Smooth muscle cell (in vitro differentiated cells): Measurements from ENCODE around the gene CCDC70. TPM values are rescaled to one million over a fixed set of nuclear protein-coding genes. Genes with fewer than 3 reads are reported as not detected.
A peak's percentile ranks its signal among the peaks of the same experiment; 100 is the strongest.

Experiments
- DNase-seq: peaks from one replicate; lab custom pipeline; 2025; ENCODE audit not compliant: unreplicated experiment; lab: John Stamatoyannopoulos, UW
- H2AFZ ChIP-seq: fragments of 200-600 bp; sonication (generic); 2 replicates; pipeline ENCODE4 v1.6.0; 2016; ENCODE audit warnings: antibody characterized with exemption, low read depth, mild to moderate bottlenecking
- H3F3A ChIP-seq: fragments of 200-600 bp; sonication (generic); 2 replicates; pipeline ENCODE4 v1.6.0; 2017; ENCODE audit warnings: antibody characterized with exemption, low read depth
- H3K27ac ChIP-seq: fragments of 200-600 bp; sonication (generic); 2 replicates; pipeline ENCODE4 v1.5.1; 2016; ENCODE audit warnings: low read depth, mild to moderate bottlenecking
- H3K27me3 ChIP-seq: fragments of 200-600 bp; sonication (generic); 2 replicates; pipeline ENCODE4 v1.6.1; 2016; ENCODE audit warnings: low read depth, mild to moderate bottlenecking
- H3K36me3 ChIP-seq: fragments of 200-600 bp; sonication (generic); 2 replicates; pipeline ENCODE4 v1.5.1; 2016; ENCODE audit warnings: low read depth
- H3K4me1 ChIP-seq: fragments of 200-600 bp; sonication (generic); 2 replicates; pipeline ENCODE4 v1.5.1; 2016; ENCODE audit warnings: low read depth
- H3K4me2 ChIP-seq: fragments of 200-600 bp; sonication (generic); 2 replicates; pipeline ENCODE4 v1.6.0; 2016; ENCODE audit warnings: mild to moderate bottlenecking
- H3K4me3 ChIP-seq: fragments of 200-600 bp; sonication (generic); 2 replicates; pipeline ENCODE4 v1.5.1; 2016; ENCODE audit warnings: mild to moderate bottlenecking
- H3K79me2 ChIP-seq: fragments of 200-600 bp; sonication (generic); 2 replicates; pipeline ENCODE4 v1.6.0; 2016; ENCODE audit warnings: low read depth, mild to moderate bottlenecking
- H3K9ac ChIP-seq: fragments of 200-600 bp; sonication (generic); 2 replicates; pipeline ENCODE4 v1.6.0; 2016; ENCODE audit warnings: low read depth
- H3K9me3 ChIP-seq: fragments of 200-600 bp; sonication (generic); replicated peaks from 2 replicates; pipeline ENCODE4 v1.5.1; 2016; ENCODE audit warnings: low read depth
- H4K20me1 ChIP-seq: fragments of 200-600 bp; sonication (generic); 2 replicates; pipeline ENCODE4 v1.6.0; 2016; ENCODE audit warnings: low read depth
- CTCF ChIP-seq: fragments of 200-600 bp; sonication (generic); IDR thresholded peaks from 2 replicates; pipeline ENCODE4 v1.5.1; 2017; ENCODE audit warnings: borderline replicate concordance, mild to moderate bottlenecking, antibody characterized with exemption; ENCODE audit not compliant: insufficient read depth, poor library complexity, severe bottlenecking
- WGBS: methylation state at CpG from one replicate; pipeline ENCODE4 v1.1.7; 2016; ENCODE audit warnings: low lambda C conversion rate; 5-methylcytosine and 5-hydroxymethylcytosine counted together
- polyA plus RNA-seq: library from polyadenylated mRNA; unstranded; fragments of >200 nt; fragmentation: Nextera tagmentation; extraction: Ambion mirVana; gene quantifications from 2 replicates; pipeline ENCODE4 v1.2.1, GENCODE V29; 2016
- total RNA-seq: library from RNA; depleted of rRNA; stranded (reverse); fragments of >200 nt; gene quantifications from 2 replicates; pipeline ENCODE4 v1.2.3, GENCODE V29; 2014

The CCDC70 gene
- total and polyA plus RNA-seq, 2 experiments from 2014 or later: not detected

GRCh38 chr13:51849145-51850101 lies 12.3 kb upstream of the CCDC70 start:
- Histone ChIP-seq H3K4me1 (no peaks in the 10 kb centered on the region), H3K4me3 (no peak overlapping the region), H3K79me2 (no peaks in the 10 kb centered on the region), H2AFZ (no peak overlapping the region), H3K9me3 (no peaks in the 10 kb centered on the region), H3K9ac (peak overlapping the region; percentile 15), H3K4me2 (peak overlapping the region; percentile 30), H3F3A (no peaks in the 10 kb centered on the region), H4K20me1 (no peaks in the 10 kb centered on the region), H3K36me3 (no peaks in the 10 kb centered on the region), H3K27me3 (no peaks in the 10 kb centered on the region), H3K27ac (peak overlapping the region; percentile 78)
- TF ChIP-seq CTCF: peak; percentile 46
- 56% methylated on average over 21 of the region's 21 CpGs for WGBS
- no peak for DNase-seq

GRCh38 chr13:51856027-51856736 lies 5.6 kb upstream of the CCDC70 start:
- TF ChIP-seq CTCF: no peak
- Histone ChIP-seq H3K79me2 (no peaks in the 10 kb centered on the region), H3K36me3 (no peaks in the 10 kb centered on the region), H3K27me3 (no peaks in the 10 kb centered on the region), H3K9ac (no peak overlapping the region), H3F3A (no peaks in the 10 kb centered on the region), H2AFZ (no peak overlapping the region), H3K27ac (no peak overlapping the region), H3K4me3 (no peak overlapping the region), H4K20me1 (no peaks in the 10 kb centered on the region), H3K4me2 (no peak overlapping the region), H3K4me1 (no peaks in the 10 kb centered on the region), H3K9me3 (no peaks in the 10 kb centered on the region)
- WGBS: 100% methylated on average over 1 of the region's 1 CpG
- no peak for DNase-seq

- no peak for DNase-seq
- Histone ChIP-seq H3K79me2 (no peaks in the 10 kb centered on the region), H3K4me3 (no peak overlapping the region), H3F3A (no peaks in the 10 kb centered on the region), H3K4me1 (no peaks in the 10 kb centered on the region), H4K20me1 (no peaks in the 10 kb centered on the region), H3K36me3 (no peaks in the 10 kb centered on the region), H3K27ac (no peak overlapping the region), H3K4me2 (no peak overlapping the region), H3K9ac (no peak overlapping the region), H2AFZ (no peak overlapping the region), H3K27me3 (no peaks in the 10 kb centered on the region), H3K9me3 (no peaks in the 10 kb centered on the region)
- no peak for TF ChIP-seq CTCF
- WGBS: 100% methylated on average over 1 of the region's 1 CpG
Measured at GRCh38 chr13:51856998-51857397, 4.8 kb upstream of the CCDC70 start.
